ENCODE measurements around the gene TSPY2.
"Not testable (repeated sequence)": the region's sequence is repeated elsewhere in the genome, so short reads cannot be mapped to it uniquely, and the experiment has no call there.

TSPY2 gene

DNA sequence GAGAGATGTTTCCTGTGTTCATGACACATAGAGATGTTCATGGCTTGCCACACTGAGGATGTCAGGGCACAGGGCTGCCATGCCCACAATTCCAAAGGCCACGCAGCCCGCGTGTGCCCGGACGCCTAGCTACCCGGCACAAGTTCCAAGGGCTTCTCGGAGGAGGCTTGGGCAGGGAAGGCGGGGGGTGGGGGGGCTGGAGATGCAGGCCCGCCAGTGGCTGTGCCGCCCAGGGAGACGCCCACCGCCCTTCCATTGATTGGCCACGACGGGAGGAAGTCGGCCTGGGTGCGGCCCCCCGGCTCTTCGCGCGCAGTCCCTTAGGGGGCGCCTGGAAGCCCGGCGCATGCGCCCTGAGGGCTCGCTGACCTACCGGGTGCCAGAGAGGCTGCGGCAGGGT lies at the start of gene TSPY2:
TSPY2 (plus strand) TSS at position 301 of the 400 bp plus-strand sequence; CDS start at position 347, 46 bp downstream.
- H3K36me3 Mint-ChIP-seq (ENCODE audit: low read depth); H3K4me3 Mint-ChIP-seq; H3K4me1 Mint-ChIP-seq (ENCODE audit: low read depth); H3K9me3 Mint-ChIP-seq; H3K27ac Mint-ChIP-seq; H3K27me3 Mint-ChIP-seq (ENCODE audit: low read depth): not testable (repeated sequence)

GRCh38 chrY:6209565-6209964 lies 36.5 kb upstream of the TSPY2 start:
- H3K27me3 Mint-ChIP-seq (ENCODE audit: low read depth); H3K4me3 Mint-ChIP-seq; H3K27ac Mint-ChIP-seq; H3K4me1 Mint-ChIP-seq (ENCODE audit: low read depth); H3K36me3 Mint-ChIP-seq (ENCODE audit: low read depth); H3K9me3 Mint-ChIP-seq: not testable (repeated sequence)

- H3K27ac Mint-ChIP-seq; H3K4me3 Mint-ChIP-seq; H3K36me3 Mint-ChIP-seq (ENCODE audit: low read depth); H3K4me1 Mint-ChIP-seq (ENCODE audit: low read depth); H3K27me3 Mint-ChIP-seq (ENCODE audit: low read depth); H3K9me3 Mint-ChIP-seq: not testable (repeated sequence)
Measured at GRCh38 chrY:6217045-6217444, 29.0 kb upstream of the TSPY2 start.

GRCh38 chrY:6269839-6270238 lies 23.8 kb downstream of the TSPY2 start:
- H3K4me1 Mint-ChIP-seq (ENCODE audit: low read depth); H3K36me3 Mint-ChIP-seq (ENCODE audit: low read depth); H3K9me3 Mint-ChIP-seq; H3K27me3 Mint-ChIP-seq (ENCODE audit: low read depth); H3K27ac Mint-ChIP-seq; H3K4me3 Mint-ChIP-seq: not testable (repeated sequence)

Data from T-helper 1 cell treated with Interleukin-12 subunit alpha and Interleukin-12 subunit beta and Interleukin-4 antibody, amounts not matched to agents 30 μg/mL and 1 μg/mL, for 36 hours (primary cell).